HG02840 (cell line): Measurements from ENCODE around the gene CMIP.

ENCODE experiments used
- ATAC-seq: cut with Tn5 transposase; IDR thresholded peaks from one replicate; pipeline ENCODE4 v1.9.1; 2021; ENCODE audit warnings: mild to moderate bottlenecking, moderate library complexity, moderate number of reproducible peaks; ENCODE audit not compliant: unreplicated experiment, low FRiP score

CMIP gene

GRCh38 chr16:81748476-81749198, 304.0 kb downstream of the CMIP start:
- no peak for ATAC-seq

DNA sequence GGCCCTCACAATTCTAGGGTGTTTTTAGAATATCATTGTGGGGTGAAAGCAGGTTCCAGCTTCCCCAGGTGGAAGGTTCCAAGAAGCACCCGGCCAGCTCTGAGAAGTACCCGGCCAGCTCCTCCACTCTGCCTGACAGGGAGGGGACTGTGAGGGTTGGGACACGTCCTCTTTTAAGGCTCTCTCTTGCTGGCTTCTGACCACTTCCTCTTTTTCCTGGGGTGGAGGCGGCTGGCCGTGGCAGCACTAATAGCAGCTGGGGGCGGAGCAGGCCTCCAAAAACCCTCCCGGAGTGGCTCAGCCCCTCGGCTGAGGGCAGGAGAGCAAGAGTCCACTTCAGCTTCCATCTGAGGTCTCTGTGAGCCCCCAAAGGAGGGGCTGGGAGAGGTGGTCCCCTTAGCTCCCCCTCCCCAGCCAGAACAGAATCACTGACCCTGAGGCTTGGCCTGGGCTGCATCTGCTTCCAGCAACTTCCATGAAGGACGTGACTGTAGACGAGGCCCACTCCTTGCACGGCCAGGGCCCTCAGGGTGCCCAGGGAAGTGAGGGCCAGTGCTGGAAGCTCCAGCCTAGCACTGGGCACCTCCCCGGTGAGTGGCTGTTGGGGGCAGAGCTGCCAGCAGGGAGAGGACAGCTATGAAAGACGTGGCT, 307.7 kb downstream of the CMIP start:
- ATAC-seq = peak; percentile 82

GRCh38 chr16:81752876-81753227, 308.2 kb downstream of the CMIP start:
- ATAC-seq = no peak

GRCh38 chr16:81754858-81755257, 310.2 kb downstream of the CMIP start:
- ATAC-seq = no peak

GRCh38 chr16:81755915-81756614, 311.5 kb downstream of the CMIP start:
- ATAC-seq = no peak

DNA sequence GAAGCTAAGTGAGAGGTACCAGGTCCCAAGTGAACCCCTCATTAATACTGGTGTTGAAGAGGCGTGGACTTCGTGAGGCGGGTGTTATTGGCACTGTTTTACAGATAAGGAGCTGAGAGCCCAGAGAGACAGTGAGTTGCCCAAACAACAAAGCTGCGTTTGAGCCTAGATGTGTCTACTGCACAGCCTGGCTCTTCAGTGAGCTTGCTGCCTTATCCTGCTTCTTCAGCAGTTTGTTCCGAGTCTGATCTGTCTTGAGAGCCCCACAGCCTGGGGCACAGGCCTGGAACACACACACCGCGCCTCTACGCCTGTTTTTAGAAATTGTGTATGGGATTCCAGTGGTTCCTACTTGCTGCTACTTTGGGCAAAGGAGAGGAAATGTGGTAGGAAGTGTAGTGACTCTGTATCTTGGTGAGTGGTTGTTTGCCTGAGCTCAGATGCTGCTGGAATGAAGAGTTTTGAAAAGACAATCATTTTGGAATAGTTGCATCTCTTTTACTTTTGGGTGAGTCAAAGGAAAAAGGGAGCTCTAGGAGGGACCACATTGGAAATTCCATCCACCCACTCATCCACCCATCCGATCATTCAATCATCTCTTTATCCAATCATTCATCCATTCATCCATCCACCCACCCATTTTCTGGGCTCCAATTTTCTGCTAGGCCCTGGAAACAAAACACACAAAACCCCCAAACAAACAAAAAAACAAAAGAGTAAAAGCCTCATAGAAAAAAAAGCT, 312.2 kb downstream of the CMIP start:
- no peak for ATAC-seq

GRCh38 chr16:81758376-81758775, 313.8 kb downstream of the CMIP start:
- no peak for ATAC-seq
